RPMI7951 (cell line): Measurements from ENCODE around the gene G6PC1. TPM values are rescaled to one million over a fixed set of nuclear protein-coding genes. Genes with fewer than 3 reads are reported as not detected.
"Not testable (repeated sequence)": the region's sequence is repeated elsewhere in the genome, so short reads cannot be mapped to it uniquely, and the experiment has no call there.

Experiments used
- DNase-seq: peaks from one replicate; pipeline ENCODE4 v3.0.0-alpha.2; 2012; ENCODE audit warnings: low read depth
- total RNA-seq: library from RNA; depleted of rRNA; stranded (reverse); fragments of >200 nt; shearing (Covaris generic); gene quantifications from 2 replicates; pipeline ENCODE4 v1.2.3, GENCODE V29; 2014

The G6PC1 gene
- total RNA-seq, 1 experiment from 2014 or later = not detected

GRCh38 chr17:42901535-42902229 lies 1.1 kb downstream of the G6PC1 start:
- no peak for DNase-seq

DNA sequence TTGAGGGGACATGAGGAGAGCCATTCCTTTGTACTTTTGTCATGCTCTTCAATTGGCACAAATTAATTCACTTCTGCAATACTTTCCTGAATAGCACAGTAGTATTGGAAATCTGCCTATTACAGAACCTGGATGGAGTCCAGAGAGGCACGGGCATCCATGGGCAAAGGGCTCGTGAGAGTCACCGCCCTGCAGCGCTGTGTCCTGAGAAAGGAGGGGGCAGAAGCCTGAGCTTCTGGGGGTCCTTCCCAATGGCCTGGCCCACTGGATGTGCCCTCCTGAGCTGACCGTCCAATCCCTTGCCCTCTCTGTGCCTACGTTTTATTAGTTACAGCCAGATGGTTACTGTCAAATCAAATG lies 3.5 kb downstream of the G6PC1 start:
- DNase-seq = no peak

- no peak for DNase-seq
These were observed 6.3 kb downstream of the G6PC1 start for GRCh38 chr17:42906772-42907446.

GRCh38 chr17:42908872-42909700 lies 8.5 kb downstream of the G6PC1 start:
- no peak for DNase-seq

- DNase-seq = no peak
These were observed 12.9 kb downstream of the G6PC1 start for GRCh38 chr17:42913522-42913921.

GRCh38 chr17:42913981-42914617 lies 13.5 kb downstream of the G6PC1 start:
- no peak for DNase-seq

- not testable (repeated sequence) for DNase-seq
These were observed 14.7 kb downstream of the G6PC1 start for GRCh38 chr17:42915288-42915687.

GRCh38 chr17:42916388-42917235 lies 16.0 kb downstream of the G6PC1 start:
- DNase-seq = not testable (repeated sequence)

GRCh38 chr17:42917236-42917603 lies 16.6 kb downstream of the G6PC1 start:
- DNase-seq = no peak

DNA sequence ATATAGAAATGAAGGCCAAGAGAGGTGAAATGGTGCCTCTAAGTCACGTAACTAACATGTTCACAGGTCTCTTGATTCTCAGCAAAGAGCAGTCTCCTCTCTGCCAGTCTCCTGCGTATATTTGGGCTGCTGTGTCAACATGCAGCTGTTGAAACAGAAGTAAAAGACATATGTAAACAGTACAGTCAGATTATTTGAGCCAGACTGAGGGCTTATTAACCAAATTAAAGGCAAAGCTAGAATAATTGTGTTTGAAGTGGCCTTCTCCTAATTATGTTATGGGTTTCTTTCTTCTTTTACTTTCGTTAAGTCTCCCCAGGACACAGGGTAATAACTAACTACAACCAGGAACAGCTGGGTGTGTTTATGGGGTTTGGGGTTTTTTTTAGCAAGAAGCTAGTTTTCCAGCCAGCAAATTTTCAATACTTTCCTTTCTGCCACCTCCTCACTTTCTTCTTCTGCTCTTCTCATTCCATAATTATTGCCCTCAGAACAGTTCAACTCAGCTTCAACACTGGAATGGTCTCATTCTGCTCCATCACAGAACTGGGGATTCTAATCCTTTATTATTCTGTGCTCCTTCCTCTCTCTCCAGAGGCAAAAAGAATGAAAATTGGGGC lies 18.4 kb downstream of the G6PC1 start:
- no peak for DNase-seq

GRCh38 chr17:42919522-42920077 lies 19.0 kb downstream of the G6PC1 start:
- not testable (repeated sequence) for DNase-seq

- no peak for DNase-seq
These were observed 19.7 kb downstream of the G6PC1 start for GRCh38 chr17:42920106-42920900.

GRCh38 chr17:42920922-42921321 lies 20.3 kb downstream of the G6PC1 start:
- no peak for DNase-seq

- no peak for DNase-seq
These were observed 21.7 kb downstream of the G6PC1 start for GRCh38 chr17:42922294-42922693.

DNA sequence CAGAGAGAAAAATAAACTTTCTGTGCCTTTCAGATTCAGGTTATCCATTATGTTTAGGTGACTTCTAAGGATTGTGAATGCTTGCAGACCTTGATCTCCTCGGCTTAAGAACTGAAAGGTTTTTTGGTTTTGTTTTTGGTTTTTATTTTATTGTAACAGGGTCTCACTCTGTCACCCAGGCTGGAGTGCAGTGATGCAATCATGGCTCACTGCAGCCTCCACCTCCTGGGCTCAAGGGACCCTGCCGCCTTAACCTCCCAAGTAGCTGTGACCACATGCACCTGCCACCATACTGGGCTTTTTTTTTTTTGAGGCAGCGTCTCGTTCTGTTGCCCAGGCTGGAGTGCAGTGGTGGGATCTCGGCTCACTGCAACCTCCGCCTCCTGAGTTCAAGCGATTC lies 22.9 kb downstream of the G6PC1 start:
- not testable (repeated sequence) for DNase-seq

DNA sequence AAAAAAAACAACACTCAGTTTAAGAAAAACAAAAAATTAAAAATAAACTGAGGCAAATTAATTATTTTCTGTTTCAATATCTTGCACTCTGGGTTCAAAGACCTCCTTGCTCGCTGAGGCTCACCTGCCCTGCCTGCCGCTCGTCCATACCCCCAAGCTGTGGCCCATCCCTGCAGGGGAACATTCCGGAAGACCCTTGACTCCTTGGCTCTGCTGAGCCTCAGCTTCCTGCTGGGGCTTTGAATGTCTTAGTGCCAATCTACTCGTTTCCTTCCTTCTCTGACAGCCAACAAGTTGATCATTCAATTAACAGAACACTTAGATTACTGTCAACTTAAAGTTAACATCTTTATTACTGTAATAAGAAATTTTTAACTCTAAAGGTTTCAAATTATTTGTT lies 24.3 kb downstream of the G6PC1 start:
- DNase-seq = no peak

- DNase-seq = peak; percentile 82
These were observed 28.3 kb downstream of the G6PC1 start for GRCh38 chr17:42928714-42929496.

DNA sequence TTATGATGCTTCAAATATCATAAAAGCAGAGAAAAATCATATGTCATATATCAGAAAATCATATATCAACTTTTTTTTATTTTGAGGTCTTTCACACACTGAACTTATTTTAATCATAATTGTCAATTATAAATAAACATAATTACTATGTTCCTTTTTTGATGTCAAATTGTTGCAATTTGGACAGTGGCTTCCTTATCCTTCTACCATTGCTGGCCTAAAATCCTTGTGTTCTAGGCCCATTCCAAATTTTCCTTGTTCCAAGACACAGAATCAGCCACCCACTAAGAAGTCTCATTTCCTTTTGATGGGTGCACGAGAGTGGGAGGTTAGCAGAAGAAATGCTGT lies 28.9 kb downstream of the G6PC1 start:
- no peak for DNase-seq
